GM19328 (cell line): ENCODE measurements around the gene RIBC1.
A peak's percentile ranks its signal among the peaks of the same experiment; 100 is the strongest.
"Not testable (repeated sequence)": the region's sequence is repeated elsewhere in the genome, so short reads cannot be mapped to it uniquely, and the experiment has no call there.

ENCODE experiments used
- ATAC-seq: cut with Tn5 transposase; IDR thresholded peaks from one replicate; pipeline ENCODE4 v1.9.1; 2021; ENCODE audit warnings: mild to moderate bottlenecking, moderate library complexity; ENCODE audit not compliant: unreplicated experiment

Gene RIBC1

GRCh38 chrX:53435997-53436396 is 13.3 kb downstream of the RIBC1 start:
- ATAC-seq: peak; percentile 72

GRCh38 chrX:53437206-53437605 is 14.5 kb downstream of the RIBC1 start:
- ATAC-seq: no peak

GRCh38 chrX:53438174-53438831 is 15.6 kb downstream of the RIBC1 start:
- no peak for ATAC-seq

- ATAC-seq: no peak
Measured at GRCh38 chrX:53438832-53439230, 16.2 kb downstream of the RIBC1 start.

- ATAC-seq: no peak
Measured at GRCh38 chrX:53440101-53440500, 17.4 kb downstream of the RIBC1 start.

- no peak for ATAC-seq
Measured at GRCh38 chrX:53440621-53441517, 18.2 kb downstream of the RIBC1 start.

GRCh38 chrX:53441531-53442321 is 19.1 kb downstream of the RIBC1 start:
- no peak for ATAC-seq

- ATAC-seq: no peak
Measured at GRCh38 chrX:53442322-53442631, 19.6 kb downstream of the RIBC1 start.

- peak; percentile 57 for ATAC-seq
Measured at GRCh38 chrX:53445977-53446376, 23.3 kb downstream of the RIBC1 start.

- no peak for ATAC-seq
Measured at GRCh38 chrX:53447441-53447840, 24.8 kb downstream of the RIBC1 start.

GRCh38 chrX:53449632-53450031 is 27.0 kb downstream of the RIBC1 start:
- no peak for ATAC-seq

- no peak for ATAC-seq
Measured at GRCh38 chrX:53452812-53453211, 30.1 kb downstream of the RIBC1 start.

GRCh38 chrX:53456254-53456653 is 33.6 kb downstream of the RIBC1 start:
- ATAC-seq: no peak

- no peak for ATAC-seq
Measured at GRCh38 chrX:53458082-53458481, 35.4 kb downstream of the RIBC1 start.

GRCh38 chrX:53468659-53469058 is 46.0 kb downstream of the RIBC1 start:
- ATAC-seq: not testable (repeated sequence)

GRCh38 chrX:53471346-53471745 is 48.7 kb downstream of the RIBC1 start:
- no peak for ATAC-seq

GRCh38 chrX:53474707-53475106 is 52.0 kb downstream of the RIBC1 start:
- ATAC-seq: no peak

- ATAC-seq: no peak
Measured at GRCh38 chrX:53476371-53476770, 53.7 kb downstream of the RIBC1 start.

- no peak for ATAC-seq
Measured at GRCh38 chrX:53479301-53479700, 56.6 kb downstream of the RIBC1 start.
